Osteoblast (primary cell): ENCODE results near the gene LTBP1. TPM values are rescaled to one million over a fixed set of nuclear protein-coding genes. Genes with fewer than 3 reads are reported as not detected.
A peak's percentile ranks its signal among the peaks of the same experiment; 100 is the strongest.

ENCODE experiments used
- DNase-seq: peaks from one replicate; pipeline ENCODE4 v3.0.0; 2011; ENCODE audit warnings: low spot score, mixed read lengths; ENCODE audit not compliant: insufficient read length; ENCODE audit errors: missing footprints
- H2AFZ ChIP-seq: 2 replicates; pipeline ENCODE4 v1.6.0; 2011; ENCODE audit warnings: mild to moderate bottlenecking, low read length
- H3K27ac ChIP-seq: 2 replicates; pipeline ENCODE4 v1.5.1; 2011; ENCODE audit warnings: mild to moderate bottlenecking, low read depth, low read length, moderate library complexity
- H3K27me3 ChIP-seq: 2 replicates; pipeline ENCODE4 v1.6.0; 2012; ENCODE audit warnings: mild to moderate bottlenecking, control low read depth, inconsistent platforms, low read length, moderate library complexity; ENCODE audit not compliant: insufficient read depth
- H3K36me3 ChIP-seq: 2 replicates; pipeline ENCODE4 v1.5.1; 2011; ENCODE audit warnings: mild to moderate bottlenecking, low read length, control low read depth, moderate library complexity; ENCODE audit not compliant: insufficient read depth
- H3K4me1 ChIP-seq: 2 replicates; pipeline ENCODE4 v1.5.1; 2011; ENCODE audit warnings: mild to moderate bottlenecking, low read length, control low read depth, moderate library complexity; ENCODE audit not compliant: insufficient read depth
- H3K4me2 ChIP-seq: 2 replicates; pipeline ENCODE4 v1.6.0; 2011; ENCODE audit warnings: mild to moderate bottlenecking, low read length; ENCODE audit not compliant: insufficient read depth
- H3K4me3 ChIP-seq: fragments of 200-600 bp; sonication (generic); 3 replicates; pipeline ENCODE4 v1.5.1; 2012; ENCODE audit warnings: mild to moderate bottlenecking, low read length, inconsistent platforms; ENCODE audit not compliant: insufficient read depth
- H3K79me2 ChIP-seq: 2 replicates; pipeline ENCODE4 v1.6.0; 2012; ENCODE audit warnings: mild to moderate bottlenecking, low read length, control low read depth, inconsistent platforms; ENCODE audit not compliant: insufficient read depth
- H3K9me3 ChIP-seq: 2 replicates; pipeline ENCODE4 v1.5.1; 2011; ENCODE audit warnings: low read depth, low read length, control low read depth
- H4K20me1 ChIP-seq: 2 replicates; pipeline ENCODE4 v1.6.0; 2012; ENCODE audit warnings: mild to moderate bottlenecking, low read length, control low read depth; ENCODE audit not compliant: insufficient read depth
- CTCF ChIP-seq: IDR thresholded peaks from 2 replicates; pipeline ENCODE4 v1.5.1; 2011; ENCODE audit warnings: mild to moderate bottlenecking, low read depth, low read length, moderate library complexity; ENCODE audit errors: extremely low read depth
- total RNA-seq: library from RNA; depleted of rRNA; stranded (reverse); fragments of >200 nt; gene quantifications from 2 replicates; pipeline ENCODE4 v1.2.3, GENCODE V29; 2012

LTBP1 gene
- total RNA-seq, 1 donor = 224 TPM

GRCh38 chr2:33121925-33122324, 175.2 kb downstream of the LTBP1 start:
- DNase-seq = no peak
- Histone ChIP-seq H3K36me3 (no peaks in the 10 kb centered on the region), H4K20me1 (no peaks in the 10 kb centered on the region), H3K27me3 (no peaks in the 10 kb centered on the region), H3K4me3 (no peak overlapping the region), H2AFZ (no peak overlapping the region), H3K9me3 (no peaks in the 10 kb centered on the region), H3K4me2 (no peak overlapping the region), H3K79me2 (no peaks in the 10 kb centered on the region), H3K27ac (no peak overlapping the region), H3K4me1 (peaks cover 12% of the 10 kb centered on the region)
- TF ChIP-seq CTCF = no peak

GRCh38 chr2:33122726-33123125, 176.0 kb downstream of the LTBP1 start:
- H4K20me1 ChIP-seq = no peaks in the 10 kb centered on the region

GRCh38 chr2:33123216-33123615, 176.5 kb downstream of the LTBP1 start:
- TF ChIP-seq CTCF = no peak
- Histone ChIP-seq H3K9me3 (no peaks in the 10 kb centered on the region), H3K4me2 (no peak overlapping the region), H3K27ac (no peak overlapping the region), H3K36me3 (no peaks in the 10 kb centered on the region), H2AFZ (no peak overlapping the region), H3K27me3 (no peaks in the 10 kb centered on the region), H4K20me1 (no peaks in the 10 kb centered on the region), H3K79me2 (no peaks in the 10 kb centered on the region), H3K4me3 (no peak overlapping the region), H3K4me1 (peaks cover 24% of the 10 kb centered on the region)
- no peak for DNase-seq

More at GRCh38 chr2:33122726-33123125, 176.0 kb downstream of the LTBP1 start:
- Histone ChIP-seq H3K4me1 (peaks cover 20% of the 10 kb centered on the region), H3K4me2 (no peak overlapping the region), H3K79me2 (no peaks in the 10 kb centered on the region), H2AFZ (no peak overlapping the region), H3K9me3 (no peaks in the 10 kb centered on the region), H3K27me3 (no peaks in the 10 kb centered on the region), H3K36me3 (no peaks in the 10 kb centered on the region), H3K4me3 (no peak overlapping the region), H3K27ac (no peak overlapping the region)
- DNase-seq = no peak
- no peak for TF ChIP-seq CTCF

GRCh38 chr2:33126552-33126951, 179.8 kb downstream of the LTBP1 start:
- Histone ChIP-seq H3K4me1 (peaks cover 49% of the 10 kb centered on the region), H3K36me3 (no peaks in the 10 kb centered on the region), H3K79me2 (no peaks in the 10 kb centered on the region), H3K9me3 (no peaks in the 10 kb centered on the region), H2AFZ (no peak overlapping the region), H3K4me3 (no peak overlapping the region), H3K27ac (peak overlapping the region; percentile 83), H3K4me2 (peak overlapping the region; percentile 69), H3K27me3 (no peaks in the 10 kb centered on the region), H4K20me1 (no peaks in the 10 kb centered on the region)
- TF ChIP-seq CTCF = no peak
- DNase-seq = no peak
